Activated B cell treated with CpG ODN at 0.5 μM for 24 hours (primary cell): ENCODE results near the gene CHST8. TPM values are rescaled to one million over a fixed set of nuclear protein-coding genes. Genes with fewer than 3 reads are reported as not detected.
"Not testable (repeated sequence)": the region's sequence is repeated elsewhere in the genome, so short reads cannot be mapped to it uniquely, and the experiment has no call there.

ENCODE experiments used
- ATAC-seq: fragments of 200-7000 bp; cut with Tn5 transposase; one replicate; pipeline ENCODE4 v1.10.0; 2021; ENCODE audit warnings: low read depth, mild to moderate bottlenecking, moderate library complexity
- CTCF ChIA-PET: fragments of 350-600 bp; sonication (Branson Sonifier 250); formaldehyde crosslinking; loops from one replicate; lab custom pipeline; 2021; ENCODE audit warnings: antibody characterized with exemption; lab: Charles Lee
- POLR2A ChIA-PET: fragments of 350-600 bp; sonication (Branson Sonifier 250); formaldehyde crosslinking; loops from one replicate; lab custom pipeline; 2021; ENCODE audit warnings: antibody characterized with exemption; lab: Charles Lee
- DNase-seq: peaks from one replicate; pipeline ENCODE4 v3.0.0; 2022
- H3K27ac Mint-ChIP-seq: one replicate; pipeline ENCODE4 v1.8.0; 2020; ENCODE audit warnings: mixed read lengths
- H3K27me3 Mint-ChIP-seq: one replicate; pipeline ENCODE4 v1.8.0; 2021; ENCODE audit warnings: mixed read lengths
- H3K36me3 Mint-ChIP-seq: one replicate; pipeline ENCODE4 v1.8.0; 2021; ENCODE audit warnings: low read depth, mixed read lengths
- H3K4me1 Mint-ChIP-seq: one replicate; pipeline ENCODE4 v1.8.0; 2021; ENCODE audit warnings: mixed read lengths
- H3K4me3 Mint-ChIP-seq: one replicate; pipeline ENCODE4 v1.8.0; 2020; ENCODE audit warnings: mild to moderate bottlenecking, mixed read lengths
- H3K9me3 Mint-ChIP-seq: one replicate; pipeline ENCODE4 v1.8.0; 2020; ENCODE audit warnings: mixed read lengths
- intact Hi-C: fragments of 100-400 bp; cut with micrococcal nuclease; formaldehyde crosslinking; loops from one replicate; pipeline ENCODE4 v1.15.1; 2024
- total RNA-seq: library from RNA; stranded (reverse); gene quantifications from 2 replicates; pipeline ENCODE4 v1.2.3, GENCODE V29; 2022
- TF ChIP-seq, protein P1 (sequence below): fragments of 200-600 bp; IDR thresholded peaks from one replicate; pipeline ENCODE4 v1.8.0; 2022; ENCODE audit warnings: antibody characterized with exemption, mild to moderate bottlenecking

Gene CHST8
- total RNA-seq, 1 donor from 2014 or later, result not detected

- Mint-ChIP-seq H3K4me3 (no peak overlapping the region), H3K4me1 (no peaks in the 10 kb centered on the region), H3K27ac (no peak overlapping the region), H3K36me3 (no peaks in the 10 kb centered on the region), H3K27me3 (peaks cover 3% of the 10 kb centered on the region), H3K9me3 (no peaks in the 10 kb centered on the region)
- ChIA-PET CTCF (no interaction called here), POLR2A (no interaction called here)
- TF ChIP-seq, protein P1, sequence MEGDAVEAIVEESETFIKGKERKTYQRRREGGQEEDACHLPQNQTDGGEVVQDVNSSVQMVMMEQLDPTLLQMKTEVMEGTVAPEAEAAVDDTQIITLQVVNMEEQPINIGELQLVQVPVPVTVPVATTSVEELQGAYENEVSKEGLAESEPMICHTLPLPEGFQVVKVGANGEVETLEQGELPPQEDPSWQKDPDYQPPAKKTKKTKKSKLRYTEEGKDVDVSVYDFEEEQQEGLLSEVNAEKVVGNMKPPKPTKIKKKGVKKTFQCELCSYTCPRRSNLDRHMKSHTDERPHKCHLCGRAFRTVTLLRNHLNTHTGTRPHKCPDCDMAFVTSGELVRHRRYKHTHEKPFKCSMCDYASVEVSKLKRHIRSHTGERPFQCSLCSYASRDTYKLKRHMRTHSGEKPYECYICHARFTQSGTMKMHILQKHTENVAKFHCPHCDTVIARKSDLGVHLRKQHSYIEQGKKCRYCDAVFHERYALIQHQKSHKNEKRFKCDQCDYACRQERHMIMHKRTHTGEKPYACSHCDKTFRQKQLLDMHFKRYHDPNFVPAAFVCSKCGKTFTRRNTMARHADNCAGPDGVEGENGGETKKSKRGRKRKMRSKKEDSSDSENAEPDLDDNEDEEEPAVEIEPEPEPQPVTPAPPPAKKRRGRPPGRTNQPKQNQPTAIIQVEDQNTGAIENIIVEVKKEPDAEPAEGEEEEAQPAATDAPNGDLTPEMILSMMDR, result no peak
- intact Hi-C loops, result no loop called here
- DNase-seq (no peak), ATAC-seq (no peak)
Observed at GRCh38 chr19:33662391-33663092, 40.8 kb downstream of the CHST8 start.

DNA sequence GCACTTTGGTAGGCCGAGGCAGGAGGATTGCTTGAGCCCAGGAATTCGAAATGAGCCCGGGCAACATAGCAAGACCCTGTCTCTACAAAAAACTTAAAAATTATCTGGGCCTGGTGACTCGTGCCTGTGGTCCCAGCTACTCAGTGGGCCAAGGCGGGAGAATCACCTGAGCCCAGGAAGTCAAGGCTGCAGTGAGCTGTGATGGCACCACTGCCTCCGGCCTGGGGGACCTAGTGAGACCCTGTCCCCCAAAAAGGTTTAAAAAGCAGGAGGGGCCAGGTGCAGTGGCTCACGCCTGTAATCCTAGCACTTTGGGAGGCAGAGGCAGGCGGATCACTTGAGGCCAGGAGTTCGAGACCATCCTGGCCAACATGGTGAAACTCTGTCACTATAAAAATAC is 41.6 kb downstream of the CHST8 start:
- H3K36me3 Mint-ChIP-seq, H3K4me3 Mint-ChIP-seq, intact Hi-C loops, POLR2A ChIA-PET, H3K27me3 Mint-ChIP-seq, H3K9me3 Mint-ChIP-seq, ATAC-seq, CTCF ChIA-PET, H3K4me1 Mint-ChIP-seq, DNase-seq, H3K27ac Mint-ChIP-seq: not testable (repeated sequence)

DNA sequence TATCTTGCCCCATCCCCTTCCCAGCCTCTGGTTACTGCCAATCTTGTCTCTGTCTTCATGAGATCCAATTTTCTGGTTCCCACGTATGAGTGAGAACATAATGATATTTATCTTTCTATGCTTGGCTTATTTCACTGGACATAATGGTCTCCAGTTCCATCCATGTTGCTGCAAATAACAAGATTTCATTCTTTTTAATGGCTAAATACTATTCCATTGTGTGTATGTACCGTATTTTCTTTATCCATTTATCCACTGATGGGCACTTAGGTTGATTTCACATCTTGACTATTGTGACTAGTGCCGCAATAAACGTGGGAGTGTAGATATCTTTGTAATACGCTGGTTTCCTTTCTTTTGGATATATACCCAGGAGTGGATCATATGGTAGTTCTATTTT is 43.0 kb downstream of the CHST8 start:
- DNase-seq (no peak), ATAC-seq (no peak)
- TF ChIP-seq, protein P1, result no peak
- ChIA-PET CTCF (no interaction called here), POLR2A (no interaction called here)
- H3K4me1 Mint-ChIP-seq, result no peaks in the 10 kb centered on the region
- H3K36me3 Mint-ChIP-seq, result no peaks in the 10 kb centered on the region
- intact Hi-C loops, result no loop called here
- H3K9me3 Mint-ChIP-seq, result no peaks in the 10 kb centered on the region
- H3K27me3 Mint-ChIP-seq, result peaks cover 3% of the 10 kb centered on the region
- H3K4me3 Mint-ChIP-seq, result no peak overlapping the region
- no peak overlapping the region for H3K27ac Mint-ChIP-seq

GRCh38 chr19:33665776-33666595 is 44.2 kb downstream of the CHST8 start:
- H3K27ac Mint-ChIP-seq, result no peak overlapping the region
- no peaks in the 10 kb centered on the region for H3K9me3 Mint-ChIP-seq
- ATAC-seq (no peak), DNase-seq (no peak)
- ChIA-PET POLR2A (no interaction called here), CTCF (no interaction called here)
- intact Hi-C loops, result no loop called here
- TF ChIP-seq, protein P1, result no peak
- no peak overlapping the region for H3K4me3 Mint-ChIP-seq
- no peaks in the 10 kb centered on the region for H3K36me3 Mint-ChIP-seq
- H3K27me3 Mint-ChIP-seq, result no peaks in the 10 kb centered on the region
- no peaks in the 10 kb centered on the region for H3K4me1 Mint-ChIP-seq

DNA sequence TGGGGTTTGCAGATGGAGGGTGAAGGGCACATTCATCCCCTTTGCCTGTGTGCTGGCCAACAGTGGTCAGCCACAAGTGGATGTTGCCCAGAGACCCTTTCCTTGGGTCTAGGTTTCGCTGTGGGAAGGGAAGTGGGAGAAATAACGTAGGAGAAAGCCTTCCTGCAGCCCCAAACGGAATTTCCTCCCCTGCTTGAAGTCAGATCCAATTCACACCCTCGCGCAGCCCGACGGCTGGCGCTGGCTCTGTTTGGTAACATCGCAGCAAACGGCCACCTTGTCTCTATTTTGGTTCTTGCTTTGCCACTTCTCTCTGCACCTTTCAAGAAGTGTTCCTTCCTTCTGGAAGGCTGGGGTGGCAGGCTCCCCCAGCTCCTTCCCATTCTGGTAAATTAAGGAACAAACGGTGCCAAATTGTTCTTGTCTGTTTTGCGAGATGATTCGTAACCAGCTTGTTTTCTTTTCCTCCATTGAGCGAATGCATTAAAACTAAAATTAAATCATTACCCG is 45.4 kb downstream of the CHST8 start:
- CTCF ChIA-PET, result no interaction called here
- no peaks in the 10 kb centered on the region for H3K9me3 Mint-ChIP-seq
- intact Hi-C loops, result no loop called here
- no peak overlapping the region for H3K27ac Mint-ChIP-seq
- H3K4me3 Mint-ChIP-seq, result no peak overlapping the region
- no peak for ATAC-seq
- H3K27me3 Mint-ChIP-seq, result no peaks in the 10 kb centered on the region
- POLR2A ChIA-PET, result no interaction called here
- H3K4me1 Mint-ChIP-seq, result no peaks in the 10 kb centered on the region
- TF ChIP-seq, protein P1, result no peak
- no peaks in the 10 kb centered on the region for H3K36me3 Mint-ChIP-seq
- DNase-seq, result no peak
